H1 (cell line): ENCODE results near the gene DAG1. TPM values are rescaled to one million over a fixed set of nuclear protein-coding genes. Genes with fewer than 3 reads are reported as not detected.

Experiments used
- EP300 ChIP-seq, 2 experiments: IDR thresholded peaks; 1 replicate in 1 of 2; 2 replicates in 1 of 2; pipeline ENCODE4 v1.6.1; 2011 to 2012; ENCODE audit warnings: low read depth in 2 of 2, low read length in 2 of 2, mild to moderate bottlenecking in 2 of 2, borderline replicate concordance in 1 of 2, inconsistent platforms in 1 of 2, moderate library complexity in 1 of 2
- EZH2 ChIP-seq: fragments of 200-600 bp; sonication (generic); IDR thresholded peaks from 2 replicates; pipeline ENCODE4 v1.7.1; 2012; ENCODE audit warnings: low read depth, mild to moderate bottlenecking, moderate library complexity, low read length, inconsistent platforms; ENCODE audit not compliant: severe bottlenecking
- GABPA ChIP-seq: IDR thresholded peaks from 2 replicates; pipeline ENCODE4 v1.6.1; 2011; ENCODE audit warnings: mild to moderate bottlenecking, low read length, moderate library complexity, borderline replicate concordance; ENCODE audit not compliant: insufficient read depth
- SIRT6 ChIP-seq: IDR thresholded peaks from one replicate; pipeline ENCODE4 v1.7.1; 2012; ENCODE audit warnings: low read length, inconsistent platforms
- polyA plus RNA-seq, 7 experiments: library from polyadenylated mRNA; depleted of rRNA in 3 of 7; stranded (reverse) in 5 of 7; unstranded in 2 of 7; fragments of >200 nt in 5 of 7; fragments of 200-250 nt in 2 of 7; gene quantifications; 1 replicate in 5 of 7; 2 replicates in 1 of 7; 4 replicates in 1 of 7; pipeline versions ENCODE4 v1.2.1 to v1.2.3, GENCODE V29; 2011 to 2013; ENCODE audit warnings: missing spikeins in 2 of 7, mixed read lengths in 2 of 7
- total RNA-seq: library from RNA; stranded (reverse); fragmentation: NEBNext Ultra II Directional; extraction: Animal tissue kit (Norgen Biotek cat#: 25700); gene quantifications from 2 replicates; pipeline ENCODE4 v1.2.1, GENCODE V29; 2021

DAG1 gene
- total and polyA plus RNA-seq, 2 of the 8 experiments (the other 6 are each of a cell fraction or from before 2014, with no cell fraction given): 97.5 to 138 TPM

DNA sequence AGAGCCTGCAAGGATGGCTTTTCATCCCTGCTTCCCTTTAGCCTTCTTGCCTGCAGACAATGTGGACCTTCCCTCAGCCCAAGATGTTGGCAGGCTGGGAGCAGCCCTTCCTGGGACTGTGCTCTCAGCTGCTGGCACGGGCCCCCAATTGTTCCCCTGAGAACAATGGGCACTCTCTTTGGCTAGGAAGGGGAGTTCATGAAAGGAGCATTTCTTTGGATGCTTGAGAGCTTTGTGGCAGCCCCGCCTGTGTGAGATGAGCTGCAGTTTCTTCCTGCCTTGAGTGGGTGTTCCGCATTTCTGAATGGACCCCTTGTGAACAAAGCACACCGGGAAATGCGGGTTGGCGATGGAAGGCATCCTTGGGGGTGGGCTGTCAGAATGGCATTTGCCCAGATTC is 49.2 kb downstream of the DAG1 start (continued):
- TF ChIP-seq EP300 (IDR thresholded peaks at IDR 0.05; ENCODE audit: borderline replicate concordance in 1 of 2, low read depth in 2 of 2, low read length in 2 of 2) (no peak), EZH2 (no peak), GABPA (no peak), SIRT6 (no peak)
- TF ChIP-seq, all 59 proteins: peak for 0
